ENCODE results near the gene CAMKK2.
"Not testable (repeated sequence)": the region's sequence is repeated elsewhere in the genome, so short reads cannot be mapped to it uniquely, and the experiment has no call there.

Gene CAMKK2

DNA sequence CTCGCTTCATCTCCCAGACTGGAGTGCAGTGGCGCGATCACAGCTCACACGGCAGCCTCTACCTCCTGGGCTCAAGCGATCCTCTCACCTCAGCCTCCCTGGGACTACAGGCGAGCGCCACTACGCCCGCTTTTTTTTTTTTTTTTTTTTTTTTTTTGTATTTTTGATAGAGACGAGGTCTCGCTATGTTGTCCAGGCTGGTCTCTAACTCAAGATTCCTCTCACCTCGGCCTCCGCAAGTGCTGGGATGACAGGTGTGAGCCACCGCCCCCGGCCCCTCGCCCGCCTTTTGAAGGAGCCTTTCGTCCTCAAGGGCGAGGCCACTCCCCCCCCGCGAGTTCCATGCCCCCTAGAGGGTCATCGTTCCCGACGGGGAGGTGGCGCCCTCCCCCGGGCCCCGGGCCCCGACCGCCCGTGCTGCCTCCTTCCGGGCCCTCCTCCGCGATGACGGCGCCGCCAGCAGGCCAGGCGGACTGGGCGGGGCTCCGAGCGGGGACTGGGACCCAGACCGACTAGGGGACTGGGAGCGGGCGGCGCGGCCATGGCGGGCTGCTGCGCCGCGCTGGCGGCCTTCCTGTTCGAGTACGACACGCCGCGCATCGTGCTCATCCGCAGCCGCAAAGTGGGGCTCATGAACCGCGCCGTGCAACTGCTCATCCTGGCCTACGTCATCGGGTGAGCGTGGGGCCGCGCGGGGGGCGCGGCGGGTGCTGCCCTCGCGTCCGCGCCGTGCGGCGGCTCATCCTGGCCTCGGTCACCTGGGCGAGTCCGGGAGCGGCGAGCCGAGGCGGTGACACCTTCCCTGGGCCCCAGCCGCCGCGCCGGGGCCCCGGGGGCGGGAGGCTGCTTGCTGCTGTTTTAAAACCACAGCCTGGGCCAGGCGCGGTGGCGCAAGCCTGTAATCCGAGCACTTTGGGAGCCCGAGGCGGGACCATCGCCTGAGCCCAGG, 86.6 kb downstream of the CAMKK2 start, which contains the start of gene P2RX4:
TSS of gene P2RX4 (plus strand) at position 506 of the 949 bp plus-strand sequence. CDS start at position 542, 36 bp downstream.
- Histone ChIP-seq H3K27me3 (ENCODE audit: insufficient read depth, low read length) (no peaks in the 10 kb centered on the region), H3K36me3 (ENCODE audit: insufficient read depth, low read length) (no peaks in the 10 kb centered on the region)

DNA sequence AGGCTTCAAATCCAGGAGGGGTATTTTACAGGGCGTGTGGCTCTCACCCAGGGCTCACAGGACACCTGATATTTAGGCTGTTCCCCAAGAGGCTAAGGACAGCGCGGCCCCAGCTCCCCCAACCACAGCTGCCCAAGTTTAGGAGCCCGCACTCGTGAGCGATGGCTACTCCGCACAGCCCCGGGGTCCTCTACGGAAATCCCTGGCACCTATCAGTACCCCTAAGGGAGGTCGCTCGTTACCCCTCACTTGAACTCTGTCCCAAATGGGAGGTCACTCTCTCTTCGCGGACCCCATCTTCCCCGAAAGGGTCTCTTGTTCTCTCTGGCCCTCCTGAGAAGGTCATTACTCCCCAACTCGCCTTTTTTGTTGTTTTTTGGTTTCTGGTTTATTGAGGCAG, 87.3 kb downstream of the CAMKK2 start:
- peak overlapping the region; percentile 92 for H3K4me2 ChIP-seq (ENCODE audit: low read length)
- no peaks in the 10 kb centered on the region for H3K9me2 ChIP-seq (ENCODE audit: low read depth, low read length)
- H3K27me3 ChIP-seq (ENCODE audit: insufficient read depth, low read length) = no peaks in the 10 kb centered on the region
- no peaks in the 10 kb centered on the region for H3K79me2 ChIP-seq (ENCODE audit: insufficient read depth, low read length)
- no peak for TF ChIP-seq EZH2 (IDR thresholded peaks at IDR 0.05; ENCODE audit: borderline replicate concordance, low read length)
- H4K20me1 ChIP-seq (ENCODE audit: insufficient read depth, low read length) = no peaks in the 10 kb centered on the region
- no peak overlapping the region for H2AFZ ChIP-seq (ENCODE audit: low read length)
- H3K4me3 ChIP-seq (ENCODE audit: low read depth, low read length, poor library complexity, severe bottlenecking) = peak overlapping the region; percentile 75
- H3K9ac ChIP-seq (ENCODE audit: low read length) = no peak overlapping the region; the same call in 1 of the 2 replicates
- H3K27ac ChIP-seq (ENCODE audit: low read depth, low read length, poor library complexity, severe bottlenecking) = no peak overlapping the region
- peaks cover 11% of the 10 kb centered on the region for H3K4me1 ChIP-seq (ENCODE audit: insufficient read depth, low read length, severe bottlenecking)
- no peaks in the 10 kb centered on the region for H3K36me3 ChIP-seq (ENCODE audit: insufficient read depth, low read length)
- no peaks in the 10 kb centered on the region for H3K9me3 ChIP-seq (ENCODE audit: low read length)
- no peaks in the 10 kb centered on the region for H3F3A ChIP-seq (ENCODE audit: insufficient read depth, low read length)

More for the DNA sequence above, 86.6 kb downstream of the CAMKK2 start, which contains the start of gene P2RX4:
- Histone ChIP-seq H4K20me1 (ENCODE audit: insufficient read depth, low read length) (no peaks in the 10 kb centered on the region), H2AFZ (ENCODE audit: low read length) (0 out of 2 replicates have a peak within 1 kb of the TSS, but pooled peaks have one; percentile 53), H3K27ac (ENCODE audit: low read depth, low read length, poor library complexity, severe bottlenecking) (peak within 1 kb of the TSS; percentile 50), H3F3A (ENCODE audit: insufficient read depth, low read length) (no peaks in the 10 kb centered on the region), H3K9me3 (ENCODE audit: low read length) (no peaks in the 10 kb centered on the region), H3K9me2 (ENCODE audit: low read depth, low read length) (no peaks in the 10 kb centered on the region), H3K4me1 (ENCODE audit: insufficient read depth, low read length, severe bottlenecking) (peaks cover 11% of the 10 kb centered on the region), H3K4me2 (ENCODE audit: low read length) (peak within 1 kb of the TSS; percentile 92), H3K9ac (ENCODE audit: low read length) (peak within 1 kb of the TSS; percentile 76), H3K4me3 (ENCODE audit: low read depth, low read length, poor library complexity, severe bottlenecking) (peak within 1 kb of the TSS; percentile 75), H3K79me2 (ENCODE audit: insufficient read depth, low read length) (no peaks in the 10 kb centered on the region)
- TF ChIP-seq, protein P1, sequence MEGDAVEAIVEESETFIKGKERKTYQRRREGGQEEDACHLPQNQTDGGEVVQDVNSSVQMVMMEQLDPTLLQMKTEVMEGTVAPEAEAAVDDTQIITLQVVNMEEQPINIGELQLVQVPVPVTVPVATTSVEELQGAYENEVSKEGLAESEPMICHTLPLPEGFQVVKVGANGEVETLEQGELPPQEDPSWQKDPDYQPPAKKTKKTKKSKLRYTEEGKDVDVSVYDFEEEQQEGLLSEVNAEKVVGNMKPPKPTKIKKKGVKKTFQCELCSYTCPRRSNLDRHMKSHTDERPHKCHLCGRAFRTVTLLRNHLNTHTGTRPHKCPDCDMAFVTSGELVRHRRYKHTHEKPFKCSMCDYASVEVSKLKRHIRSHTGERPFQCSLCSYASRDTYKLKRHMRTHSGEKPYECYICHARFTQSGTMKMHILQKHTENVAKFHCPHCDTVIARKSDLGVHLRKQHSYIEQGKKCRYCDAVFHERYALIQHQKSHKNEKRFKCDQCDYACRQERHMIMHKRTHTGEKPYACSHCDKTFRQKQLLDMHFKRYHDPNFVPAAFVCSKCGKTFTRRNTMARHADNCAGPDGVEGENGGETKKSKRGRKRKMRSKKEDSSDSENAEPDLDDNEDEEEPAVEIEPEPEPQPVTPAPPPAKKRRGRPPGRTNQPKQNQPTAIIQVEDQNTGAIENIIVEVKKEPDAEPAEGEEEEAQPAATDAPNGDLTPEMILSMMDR (IDR thresholded peaks at IDR 0.05; ENCODE audit: low read length) = peak; percentile 57
- no peak for TF ChIP-seq EZH2 (IDR thresholded peaks at IDR 0.05; ENCODE audit: borderline replicate concordance, low read length)

DNA sequence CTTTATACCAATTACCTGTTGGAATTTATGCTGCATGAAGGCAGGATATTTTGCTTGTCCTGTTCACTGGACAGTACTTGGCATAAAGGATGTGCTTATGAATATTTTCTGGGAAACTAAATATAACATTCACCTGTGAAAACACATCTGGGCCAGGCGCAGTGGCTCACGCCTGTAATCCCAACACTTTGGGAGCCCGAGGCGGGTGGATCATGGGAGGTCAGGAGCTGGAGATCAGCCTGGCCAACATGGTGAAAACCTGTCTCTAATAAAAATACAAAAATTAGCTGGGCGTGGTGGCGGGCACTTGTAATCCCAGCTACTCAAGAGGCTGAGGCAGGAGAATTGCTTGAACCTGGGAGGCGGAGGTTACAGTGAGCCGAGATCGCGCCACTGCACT, 87.9 kb downstream of the CAMKK2 start:
- H4K20me1 ChIP-seq (ENCODE audit: insufficient read depth, low read length); H3K4me3 ChIP-seq (ENCODE audit: low read depth, low read length, poor library complexity, severe bottlenecking); H3K9me3 ChIP-seq (ENCODE audit: low read length); H3K9me2 ChIP-seq (ENCODE audit: low read depth, low read length); H2AFZ ChIP-seq (ENCODE audit: low read length); H3K4me2 ChIP-seq (ENCODE audit: low read length); H3K36me3 ChIP-seq (ENCODE audit: insufficient read depth, low read length); H3K9ac ChIP-seq (ENCODE audit: low read length); H3K27ac ChIP-seq (ENCODE audit: low read depth, low read length, poor library complexity, severe bottlenecking); H3K27me3 ChIP-seq (ENCODE audit: insufficient read depth, low read length); H3K79me2 ChIP-seq (ENCODE audit: insufficient read depth, low read length); H3F3A ChIP-seq (ENCODE audit: insufficient read depth, low read length): not testable (repeated sequence)
- peaks cover 11% of the 10 kb centered on the region for H3K4me1 ChIP-seq (ENCODE audit: insufficient read depth, low read length, severe bottlenecking)

DNA sequence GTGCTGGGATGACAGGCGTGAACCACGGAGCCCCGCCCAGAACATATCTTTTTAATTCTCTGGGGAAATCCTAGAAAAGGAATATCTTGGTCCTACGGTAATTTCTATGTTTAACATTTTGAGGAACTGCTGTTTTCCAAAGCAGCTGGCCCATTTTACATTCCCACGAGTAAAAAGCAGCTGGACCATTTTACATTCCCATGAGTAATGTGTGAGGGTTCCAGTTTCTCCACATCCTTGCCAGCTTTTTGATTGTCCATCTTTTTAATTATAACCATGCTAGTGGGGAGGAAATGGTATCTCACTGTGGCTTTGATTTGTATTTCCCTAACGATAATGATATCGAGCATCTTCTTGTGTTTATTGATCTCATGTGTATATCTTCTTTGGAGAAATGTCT, 91.0 kb downstream of the CAMKK2 start:
- no peaks in the 10 kb centered on the region for H3K9me2 ChIP-seq (ENCODE audit: low read depth, low read length)
- H3K4me2 ChIP-seq (ENCODE audit: low read length) = no peak overlapping the region
- TF ChIP-seq, protein P1 (IDR thresholded peaks at IDR 0.05; ENCODE audit: low read length) = no peak
- no peak for TF ChIP-seq EZH2 (IDR thresholded peaks at IDR 0.05; ENCODE audit: borderline replicate concordance, low read length)
- H3K9me3 ChIP-seq (ENCODE audit: low read length) = no peaks in the 10 kb centered on the region
- peaks cover 2% of the 10 kb centered on the region for H3K4me1 ChIP-seq (ENCODE audit: insufficient read depth, low read length, severe bottlenecking)
- no peak overlapping the region for H3K27ac ChIP-seq (ENCODE audit: low read depth, low read length, poor library complexity, severe bottlenecking)
- no peaks in the 10 kb centered on the region for H3F3A ChIP-seq (ENCODE audit: insufficient read depth, low read length)
- H2AFZ ChIP-seq (ENCODE audit: low read length) = no peak overlapping the region
- H3K9ac ChIP-seq (ENCODE audit: low read length) = no peak overlapping the region
- H4K20me1 ChIP-seq (ENCODE audit: insufficient read depth, low read length) = no peaks in the 10 kb centered on the region
- H3K27me3 ChIP-seq (ENCODE audit: insufficient read depth, low read length) = no peaks in the 10 kb centered on the region; the same call in 1 of the 2 replicates
- no peaks in the 10 kb centered on the region for H3K79me2 ChIP-seq (ENCODE audit: insufficient read depth, low read length)
- H3K4me3 ChIP-seq (ENCODE audit: low read depth, low read length, poor library complexity, severe bottlenecking) = no peak overlapping the region
- no peaks in the 10 kb centered on the region for H3K36me3 ChIP-seq (ENCODE audit: insufficient read depth, low read length)
